Measurements from ENCODE around the gene KAT8. TPM values are rescaled to one million over a fixed set of nuclear protein-coding genes. Genes with fewer than 3 reads are reported as not detected.
"Not testable (repeated sequence)": the region's sequence is repeated elsewhere in the genome, so short reads cannot be mapped to it uniquely, and the experiment has no call there.

Gene KAT8
- total and polyA plus RNA-seq, 2 of the 4 experiments (the other 2 are of a cell fraction), result 19.4 to 27.4 TPM

- TF ChIP-seq RFX5 (IDR thresholded peaks at IDR 0.05; ENCODE audit: low read depth, low read length), result no peak
- no peak for TF ChIP-seq NFE2L2 (IDR thresholded peaks at IDR 0.05; ENCODE audit: low read depth, low read length)
- peak; percentile 31; the same call in 1 of the 2 replicates for TF ChIP-seq MAZ (IDR thresholded peaks at IDR 0.05; ENCODE audit: borderline replicate concordance, low read depth, low read length)
Observed at GRCh38 chr16:31138621-31139578, 21.4 kb downstream of the KAT8 start (continued).

GRCh38 chr16:31141071-31141469, 23.6 kb downstream of the KAT8 start:
- 0 out of 2 replicates have a peak overlapping the region, but pooled peaks have one; percentile 87 for H3K4me2 ChIP-seq (ENCODE audit: low read depth, low read length)
- H3K27me3 ChIP-seq (ENCODE audit: control insufficient read depth, insufficient read depth, low read length); BruUV-seq (replicated peaks); H3K27ac ChIP-seq (ENCODE audit: insufficient read depth, low read length); H2BK20ac ChIP-seq (ENCODE audit: low read depth, low read length); DNase-seq; H3K9me1 ChIP-seq (ENCODE audit: insufficient read depth, low read length); H2BK15ac ChIP-seq (ENCODE audit: low read depth, low read length); CTCF ChIA-PET; ATAC-seq (ENCODE audit: low read depth); H3K56ac ChIP-seq (ENCODE audit: extremely low read depth, insufficient read depth, low read length); in situ Hi-C loops (cut with MboI; ENCODE audit: low sequenced_read_pairs); H3K18ac ChIP-seq (ENCODE audit: low read depth, low read length); H4K20me1 ChIP-seq (ENCODE audit: insufficient read depth, low read length); H3K9me3 ChIP-seq (ENCODE audit: control insufficient read depth, insufficient read depth, low read length); H2BK120ac ChIP-seq (ENCODE audit: low read depth, low read length); H3K23ac ChIP-seq (ENCODE audit: low read depth, low read length); H3K4me3 ChIP-seq (ENCODE audit: insufficient read depth, low read depth, low read length); H3K9ac ChIP-seq (ENCODE audit: low read depth, low read length); H3K36me3 ChIP-seq (ENCODE audit: control insufficient read depth, insufficient read depth, low read length); intact Hi-C loops (cut with micrococcal nuclease); H3K79me1 ChIP-seq (ENCODE audit: low read depth in 1 of 2, low read length in 2 of 2); dilution Hi-C loops (cut with HindIII; ENCODE audit: low sequenced_read_pairs, unreplicated experiment); POLR2A ChIA-PET (ENCODE audit: unreplicated experiment): not testable (repeated sequence)
- H2BK5ac ChIP-seq (ENCODE audit: low read depth, low read length, poor library complexity, severe bottlenecking), result peak overlapping the region; percentile 79
- H2AK9ac ChIP-seq (replicated peaks; ENCODE audit: low read depth, low read length, poor library complexity), result peak overlapping the region; percentile 80
- H3K14ac ChIP-seq (replicated peaks; ENCODE audit: low read depth, low read length), result 0 out of 2 replicates have a peak overlapping the region, but pooled peaks have one; percentile 1
- H4K8ac ChIP-seq (ENCODE audit: low read depth in 2 of 2, low read length in 2 of 2), result peak overlapping the region; percentile 48 to 93; a peak in 2 of 4 replicates
- peak overlapping the region; percentile 8; the same call in 1 of the 2 replicates for H4K5ac ChIP-seq (ENCODE audit: low read depth, low read length)
- peak overlapping the region; percentile 52; the same call in 1 of the 2 replicates for H4K91ac ChIP-seq (ENCODE audit: insufficient read depth, low read depth, low read length)
- WGBS, 2 experiments (ENCODE audit: extremely low coverage in 2 of 2, insufficient read length in 1 of 2), result no CpG with 5 or more reads among the region's 9 CpGs
- H2AK5ac ChIP-seq (ENCODE audit: low read depth, low read length), result peak overlapping the region; percentile 86
- peak overlapping the region; percentile 80; the same call in 1 of the 2 replicates for H3K4ac ChIP-seq (ENCODE audit: low read depth, low read length)
- peaks cover 16% of the 10 kb centered on the region for H3K4me1 ChIP-seq (ENCODE audit: control insufficient read depth, insufficient read depth, low read length)
- peak overlapping the region; percentile 86 for H2AFZ ChIP-seq (replicated peaks; ENCODE audit: low read length, poor library complexity)
